B cell (primary cell): Measurements from ENCODE around the gene LRRC3. TPM values are rescaled to one million over a fixed set of nuclear protein-coding genes. Genes with fewer than 3 reads are reported as not detected.

Experiments
- ATAC-seq: fragments of 200-7000 bp; cut with Tn5 transposase; one replicate; pipeline ENCODE4 v1.10.0; 2021; ENCODE audit warnings: low read depth, mild to moderate bottlenecking, moderate number of reproducible peaks, moderate library complexity
- CTCF ChIA-PET: fragments of 350-600 bp; sonication (Branson Sonifier 250); formaldehyde crosslinking; loops from one replicate; lab custom pipeline; 2021; ENCODE audit warnings: antibody characterized with exemption, inconsistent platforms; lab: Charles Lee
- POLR2A ChIA-PET: fragments of 350-600 bp; sonication (Branson Sonifier 250); formaldehyde crosslinking; loops from one replicate; lab custom pipeline; 2021; ENCODE audit warnings: antibody characterized with exemption; lab: Charles Lee
- DNase-seq: peaks from one replicate; pipeline ENCODE4 v3.0.0; 2013
- H2AFZ ChIP-seq: 2 replicates; pipeline ENCODE4 v1.6.1; 2012; ENCODE audit warnings: mild to moderate bottlenecking, low read depth, low read length; ENCODE audit not compliant: insufficient read depth, poor library complexity, severe bottlenecking
- H3K27ac ChIP-seq, 2 donors: 1 replicate in 1 of 2; 2 replicates in 1 of 2; pipeline ENCODE4 v1.5.1; 2012 to 2013; ENCODE audit warnings: low read length in 2 of 2, mild to moderate bottlenecking in 2 of 2, moderate library complexity in 1 of 2
- H3K27me3 ChIP-seq, 4 experiments: fragments of 200-600 bp in 1 of 4; sonication (generic) in 1 of 4; replicated peaks in 1 of 4; 1 replicate in 2 of 4; 2 replicates in 2 of 4; pipeline versions ENCODE4 v1.6.1 to v1.7.0; 2013 to 2016; ENCODE audit warnings: low read length in 3 of 4, mild to moderate bottlenecking in 2 of 4, mixed read lengths in 1 of 4, moderate library complexity in 1 of 4; ENCODE audit not compliant: insufficient read depth in 4 of 4, control insufficient read depth in 3 of 4; ENCODE audit errors: control extremely low read depth in 1 of 4
- H3K36me3 ChIP-seq, 2 experiments: replicated peaks in 1 of 2; 1 replicate in 1 of 2; 2 replicates in 1 of 2; pipeline versions ENCODE4 v1.6.1 to v1.7.1; 2013; ENCODE audit warnings: low read length in 1 of 2; ENCODE audit not compliant: insufficient read depth in 2 of 2, control insufficient read depth in 1 of 2; ENCODE audit errors: control extremely low read depth in 1 of 2, extremely low read depth in 1 of 2
- H3K4me1 ChIP-seq, 2 donors: fragments of 200-600 bp in 1 of 2; sonication (generic) in 1 of 2; 1 replicate in 1 of 2; 2 replicates in 1 of 2; pipeline versions ENCODE4 v1.5.1 to v1.6.1; 2013 to 2017; ENCODE audit warnings: low read length in 2 of 2; ENCODE audit not compliant: control insufficient read depth in 2 of 2, insufficient read depth in 2 of 2
- H3K4me2 ChIP-seq: replicated peaks from 2 replicates; pipeline ENCODE3; 2012; ENCODE audit warnings: mild to moderate bottlenecking, low read depth, low read length; ENCODE audit not compliant: poor library complexity, severe bottlenecking
- H3K4me3 ChIP-seq, 5 experiments: fragments of 200-600 bp in 1 of 5; sonication (generic) in 1 of 5; 1 replicate in 3 of 5; 2 replicates in 2 of 5; pipeline versions ENCODE4 v1.5.1 to v1.7.0; 2011 to 2016; ENCODE audit warnings: low read length in 4 of 5, mild to moderate bottlenecking in 4 of 5, low read depth in 2 of 5, control low read depth in 1 of 5, moderate library complexity in 1 of 5; ENCODE audit not compliant: insufficient read depth in 1 of 5; ENCODE audit errors: control extremely low read depth in 1 of 5, extremely low read depth in 1 of 5
- H3K79me2 ChIP-seq: fragments of 200-600 bp; sonication (generic); one replicate; pipeline ENCODE4 v1.6.0; 2016; ENCODE audit warnings: low read length; ENCODE audit not compliant: control insufficient read depth, insufficient read depth
- H3K9ac ChIP-seq: fragments of 200-600 bp; sonication (generic); 2 replicates; pipeline ENCODE4 v1.6.1; 2017; ENCODE audit warnings: mild to moderate bottlenecking, low read length, moderate library complexity
- H3K9me3 ChIP-seq, 3 donors: one replicate each; pipeline versions ENCODE4 v1.6.1 to v1.7.1; 2013; ENCODE audit warnings: low read length in 2 of 3; ENCODE audit not compliant: control insufficient read depth in 2 of 3, insufficient read depth in 1 of 3; ENCODE audit errors: control extremely low read depth in 1 of 3
- H4K20me1 ChIP-seq: 2 replicates; pipeline ENCODE4 v1.6.0; 2012; ENCODE audit warnings: mild to moderate bottlenecking, low read length; ENCODE audit not compliant: insufficient read depth, control insufficient read depth, poor library complexity, severe bottlenecking
- H3K27ac Mint-ChIP-seq: one replicate; pipeline ENCODE4 v1.8.0; 2021; ENCODE audit warnings: mixed read lengths
- H3K27me3 Mint-ChIP-seq: one replicate; pipeline ENCODE4 v1.8.0; 2021; ENCODE audit warnings: mixed read lengths
- H3K4me1 Mint-ChIP-seq: one replicate; pipeline ENCODE4 v1.8.0; 2021; ENCODE audit warnings: mixed read lengths
- H3K4me3 Mint-ChIP-seq: one replicate; pipeline ENCODE4 v1.8.0; 2021; ENCODE audit warnings: mixed read lengths
- H3K9me3 Mint-ChIP-seq: one replicate; pipeline ENCODE4 v1.8.0; 2022; ENCODE audit warnings: mixed read lengths; ENCODE audit not compliant: insufficient read depth
- EZH2 ChIP-seq: IDR thresholded peaks from 2 replicates; pipeline ENCODE4 v1.6.1; 2012; ENCODE audit warnings: borderline replicate concordance, low read depth, mild to moderate bottlenecking, moderate library complexity, low read length; ENCODE audit not compliant: insufficient read depth, poor library complexity, severe bottlenecking
- WGBS: methylation state at CpG from one replicate; pipeline ENCODE4 v1.1.5; 2013; ENCODE audit warnings: missing lambda C conversion rate; ENCODE audit not compliant: insufficient coverage; 5-methylcytosine and 5-hydroxymethylcytosine counted together
- intact Hi-C: fragments of 100-400 bp; cut with micrococcal nuclease; formaldehyde crosslinking; loops from one replicate; pipeline ENCODE4 v1.10.0; 2022
- polyA plus RNA-seq: library from polyadenylated mRNA; depleted of rRNA; stranded (reverse); fragments of >200 nt; gene quantifications from 2 replicates; pipeline ENCODE4 v1.2.3, GENCODE V29; 2012
- total RNA-seq, 2 donors: library from RNA; stranded (reverse); fragments of 120-200 nt in 1 of 2; gene quantifications; 1 replicate in 1 of 2; 2 replicates in 1 of 2; pipeline versions ENCODE4 v1.2.3 to v1.2.4, GENCODE V29; 2013 to 2022
- TF ChIP-seq, protein P1 (sequence below): fragments of 200-600 bp; IDR thresholded peaks from one replicate; pipeline ENCODE4 v1.8.0; 2022; ENCODE audit warnings: antibody characterized with exemption, mild to moderate bottlenecking

LRRC3 gene
- total and polyA plus RNA-seq, 2 donors (not counting 1 experiment from before 2014, with no cell fraction given), result 0.46 to 3.3 TPM

DNA sequence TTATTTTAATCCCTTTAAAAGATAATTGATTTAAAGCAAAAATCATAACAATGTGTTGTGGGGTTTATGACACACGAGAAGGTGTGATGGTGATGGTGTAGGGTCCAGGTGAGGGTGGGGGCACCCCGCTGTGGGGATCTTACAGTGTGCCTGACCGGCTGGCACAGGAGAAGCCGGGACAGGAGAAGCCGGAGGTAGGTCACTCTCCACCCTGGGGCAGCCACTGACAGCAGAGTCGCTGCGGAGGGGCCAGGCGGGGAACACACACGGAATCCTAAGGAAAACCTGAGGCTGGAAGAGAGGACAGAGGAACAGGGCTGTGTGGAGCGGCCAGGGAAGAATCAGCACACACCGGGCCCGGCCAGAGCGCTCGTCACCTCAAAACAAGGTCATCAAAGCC lies 4.3 kb upstream of the LRRC3 start:
- 86% methylated on average over 13 of the region's 14 CpGs for WGBS
- ChIA-PET POLR2A (no interaction called here), CTCF (no interaction called here)
- Histone ChIP-seq H3K27ac (no peak overlapping the region), H3K27me3 (no peaks in the 10 kb centered on the region), H3K9me3 (peaks cover 3 to 13% (median 8%) of the 10 kb centered on the region in 3 donors), H3K79me2 (no peaks in the 10 kb centered on the region), H3K4me2 (no peak overlapping the region), H3K9ac (no peak overlapping the region), H3K4me3 (no peak overlapping the region), H2AFZ (no peak overlapping the region), H3K36me3 (no peaks in the 10 kb centered on the region), H4K20me1 (no peaks in the 10 kb centered on the region), H3K4me1 (peaks cover 6 to 10% of the 10 kb centered on the region in 2 donors)
- H3K4me1 Mint-ChIP-seq, result peaks cover 5% of the 10 kb centered on the region
- ATAC-seq (no peak), DNase-seq (no peak)
- no peak for TF ChIP-seq EZH2
- TF ChIP-seq, protein P1, sequence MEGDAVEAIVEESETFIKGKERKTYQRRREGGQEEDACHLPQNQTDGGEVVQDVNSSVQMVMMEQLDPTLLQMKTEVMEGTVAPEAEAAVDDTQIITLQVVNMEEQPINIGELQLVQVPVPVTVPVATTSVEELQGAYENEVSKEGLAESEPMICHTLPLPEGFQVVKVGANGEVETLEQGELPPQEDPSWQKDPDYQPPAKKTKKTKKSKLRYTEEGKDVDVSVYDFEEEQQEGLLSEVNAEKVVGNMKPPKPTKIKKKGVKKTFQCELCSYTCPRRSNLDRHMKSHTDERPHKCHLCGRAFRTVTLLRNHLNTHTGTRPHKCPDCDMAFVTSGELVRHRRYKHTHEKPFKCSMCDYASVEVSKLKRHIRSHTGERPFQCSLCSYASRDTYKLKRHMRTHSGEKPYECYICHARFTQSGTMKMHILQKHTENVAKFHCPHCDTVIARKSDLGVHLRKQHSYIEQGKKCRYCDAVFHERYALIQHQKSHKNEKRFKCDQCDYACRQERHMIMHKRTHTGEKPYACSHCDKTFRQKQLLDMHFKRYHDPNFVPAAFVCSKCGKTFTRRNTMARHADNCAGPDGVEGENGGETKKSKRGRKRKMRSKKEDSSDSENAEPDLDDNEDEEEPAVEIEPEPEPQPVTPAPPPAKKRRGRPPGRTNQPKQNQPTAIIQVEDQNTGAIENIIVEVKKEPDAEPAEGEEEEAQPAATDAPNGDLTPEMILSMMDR, result no peak
- H3K4me3 Mint-ChIP-seq, result no peak overlapping the region
- intact Hi-C loops, result no loop called here
- peaks cover 12% of the 10 kb centered on the region for H3K9me3 Mint-ChIP-seq
- peaks cover 18% of the 10 kb centered on the region for H3K27me3 Mint-ChIP-seq
- H3K27ac Mint-ChIP-seq, result no peak overlapping the region

DNA sequence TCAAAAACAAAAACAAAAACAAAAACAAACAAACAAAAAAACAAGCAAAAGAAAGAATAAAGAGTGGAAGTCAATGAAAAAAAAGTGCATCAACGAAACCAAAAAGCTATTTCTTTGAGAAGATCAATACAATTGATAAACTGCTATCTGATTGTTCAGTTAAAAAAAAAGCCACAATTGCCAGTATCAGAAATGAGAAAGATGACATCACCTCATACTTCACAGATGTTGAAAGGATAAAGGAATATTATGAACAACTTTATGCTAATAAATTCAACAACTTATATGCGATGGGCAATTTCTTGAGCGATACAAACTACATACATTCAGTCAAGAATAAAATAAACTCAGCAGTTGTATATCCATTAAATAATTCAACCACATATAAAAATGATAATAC lies 2.2 kb upstream of the LRRC3 start:
- H3K4me1 Mint-ChIP-seq, result peaks cover 7% of the 10 kb centered on the region
- TF ChIP-seq EZH2, result no peak
- TF ChIP-seq, protein P1, result no peak
- Histone ChIP-seq H3K4me1 (peaks cover 10 to 16% of the 10 kb centered on the region in 2 donors), H3K36me3 (no peaks in the 10 kb centered on the region), H2AFZ (no peak overlapping the region), H3K9me3 (peaks cover 3 to 13% (median 8%) of the 10 kb centered on the region in 3 donors), H3K27ac (no peak overlapping the region), H3K4me3 (no peak overlapping the region), H3K4me2 (no peak overlapping the region), H3K9ac (no peak overlapping the region), H3K79me2 (no peaks in the 10 kb centered on the region), H4K20me1 (no peaks in the 10 kb centered on the region), H3K27me3 (no peaks in the 10 kb centered on the region)
- no peak for DNase-seq
- H3K27me3 Mint-ChIP-seq, result peaks cover 13% of the 10 kb centered on the region
- intact Hi-C loops, result no loop called here
- POLR2A ChIA-PET, result no interaction called here
- H3K27ac Mint-ChIP-seq, result no peak overlapping the region
- no peak for ATAC-seq
- WGBS, result no CpG with 5 or more reads among the region's 3 CpGs
- H3K9me3 Mint-ChIP-seq, result peaks cover 12% of the 10 kb centered on the region
- CTCF ChIA-PET, result no interaction called here
- no peak overlapping the region for H3K4me3 Mint-ChIP-seq
